ENCODE data around the gene FGF8.

DNA sequence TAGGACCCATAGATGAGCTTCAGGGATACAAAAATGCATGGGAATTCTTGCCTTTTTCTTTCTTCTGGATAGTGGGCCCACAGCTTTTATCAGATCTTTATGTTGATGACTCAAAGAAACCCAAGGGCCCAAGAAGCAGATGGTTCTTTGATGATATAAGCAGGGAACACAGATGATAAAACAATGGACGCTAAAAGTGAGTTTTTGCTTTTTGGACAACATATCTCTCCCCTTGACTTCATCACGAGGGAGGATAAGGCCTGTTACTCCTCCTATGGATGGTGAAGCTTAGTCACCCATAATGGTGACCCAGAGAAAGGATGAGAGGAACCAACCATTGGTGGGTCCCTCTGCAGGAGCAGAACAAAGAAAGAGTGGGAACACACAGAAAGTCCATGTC, 48.8 kb upstream of the FGF8 start:
- TF ChIP-seq L3MBTL2 (conservative IDR thresholded peaks at IDR 0.05) (no peak), BHLHE40 (IDR thresholded peaks at IDR 0.05; ENCODE audit: borderline replicate concordance) (no peak), SP1 (IDR thresholded peaks at IDR 0.05) (no peak)

Data from HEK293T (cell line).